Endothelial cell of umbilical vein (primary cell): ENCODE results near the gene SRBD1. TPM values are rescaled to one million over a fixed set of nuclear protein-coding genes. Genes with fewer than 3 reads are reported as not detected.

Experiments used
- BruUV-seq: library from RNA; stranded (reverse); fragments of 400-500 nt; replicated peaks from 2 replicates; lab custom pipeline; 2021; lab: Mats Ljungman, UMichigan
- CTCF ChIA-PET: fragments of 300-600, 350-600 bp; sonication (Branson Sonifier 250); formaldehyde crosslinking; loops from one replicate; lab custom pipeline; 2021; ENCODE audit warnings: antibody characterized with exemption, inconsistent platforms; lab: Charles Lee
- POLR2A ChIA-PET: fragments of 300-600, 350-600 bp; sonication (Branson Sonifier 250); formaldehyde crosslinking; loops from one replicate; lab custom pipeline; 2021; ENCODE audit warnings: antibody characterized with exemption, inconsistent platforms; lab: Charles Lee
- DNase-seq: peaks from one replicate; pipeline ENCODE4 v3.0.0-alpha.2; 2011; ENCODE audit warnings: low read depth, low spot score
- FAIRE-seq: peaks from 2 replicates; lab custom pipeline; 2011; peaks lifted over from hg19 to GRCh38; lab: Jason Lieb, UNC
- H2AFZ ChIP-seq: 2 replicates; pipeline ENCODE4 v1.6.0; 2012; ENCODE audit warnings: low read depth, low read length, control low read depth, inconsistent platforms
- H3K27ac ChIP-seq: 2 replicates; pipeline ENCODE4 v1.5.1; 2011; ENCODE audit warnings: low read depth, mild to moderate bottlenecking, control low read depth, low read length, moderate library complexity; ENCODE audit not compliant: insufficient read depth
- H3K27me3 ChIP-seq, 2 experiments: 2 replicates each; pipeline versions ENCODE4 v1.6.0 to v1.6.1; 2011; ENCODE audit warnings: low read length in 2 of 2, mixed read lengths in 1 of 2; ENCODE audit not compliant: control insufficient read depth in 2 of 2, insufficient read depth in 2 of 2
- H3K36me3 ChIP-seq, 2 experiments: 2 replicates in 1 of 2; 3 replicates in 1 of 2; pipeline ENCODE4 v1.5.1; 2011; ENCODE audit warnings: low read length in 2 of 2, mild to moderate bottlenecking in 1 of 2, moderate library complexity in 1 of 2; ENCODE audit not compliant: control insufficient read depth in 2 of 2, insufficient read depth in 2 of 2; ENCODE audit errors: extremely low read depth in 1 of 2
- H3K4me1 ChIP-seq: 3 replicates; pipeline ENCODE4 v1.5.1; 2011; ENCODE audit warnings: mild to moderate bottlenecking, low read length; ENCODE audit not compliant: control insufficient read depth, insufficient read depth; ENCODE audit errors: extremely low read depth
- H3K4me2 ChIP-seq: 2 replicates; pipeline ENCODE4 v1.6.1; 2011; ENCODE audit warnings: low read length, control low read depth, mixed read lengths; ENCODE audit not compliant: insufficient read depth
- H3K4me3 ChIP-seq, 3 experiments: fragments of 200-600 bp in 1 of 3; sonication (generic), shearing (Covaris generic) in 1 of 3; replicated peaks in 1 of 3; 2 replicates each; pipeline ENCODE4 v1.5.1; 2011 to 2016; ENCODE audit warnings: control low read depth in 3 of 3, low read length in 3 of 3, mild to moderate bottlenecking in 2 of 3, inconsistent platforms in 1 of 3, low read depth in 1 of 3, moderate library complexity in 1 of 3; ENCODE audit not compliant: insufficient read depth in 1 of 3
- H3K79me2 ChIP-seq: 2 replicates; pipeline ENCODE4 v1.6.0; 2012; ENCODE audit warnings: low read length, inconsistent platforms; ENCODE audit not compliant: control insufficient read depth, insufficient read depth
- H3K9ac ChIP-seq: replicated peaks from 2 replicates; pipeline ENCODE3; 2011; ENCODE audit warnings: low read length, control low read depth; ENCODE audit not compliant: insufficient read depth; ENCODE audit errors: extremely low read depth
- H3K9me1 ChIP-seq: replicated peaks from 3 replicates; pipeline ENCODE4 v1.6.0; 2011; ENCODE audit warnings: mild to moderate bottlenecking, low read length; ENCODE audit not compliant: control insufficient read depth, insufficient read depth; ENCODE audit errors: extremely low read depth
- H3K9me3 ChIP-seq: replicated peaks from 2 replicates; pipeline ENCODE4 v1.5.1; 2012; ENCODE audit warnings: low read length, inconsistent platforms; ENCODE audit not compliant: control insufficient read depth, insufficient read depth
- H4K20me1 ChIP-seq: replicated peaks from 2 replicates; pipeline ENCODE3; 2011; ENCODE audit warnings: mild to moderate bottlenecking, low read length; ENCODE audit not compliant: control insufficient read depth, insufficient read depth; ENCODE audit errors: extremely low read depth
- CTCF ChIP-seq, 2 donors: IDR thresholded peaks; 1 replicate in 1 of 2; 2 replicates in 1 of 2; pipeline ENCODE4 v1.5.1; 2011; ENCODE audit warnings: low read length in 2 of 2, mild to moderate bottlenecking in 2 of 2, moderate library complexity in 2 of 2, control low read depth in 1 of 2, inconsistent platforms in 1 of 2, low read depth in 1 of 2; ENCODE audit not compliant: insufficient read depth in 1 of 2; ENCODE audit errors: extremely low read depth in 1 of 2
- EZH2 ChIP-seq: IDR thresholded peaks from 2 replicates; pipeline ENCODE4 v1.6.1; 2012; ENCODE audit warnings: borderline replicate concordance, low read depth, mild to moderate bottlenecking, moderate library complexity, low read length, inconsistent platforms; ENCODE audit not compliant: severe bottlenecking
- FOS ChIP-seq: IDR thresholded peaks from 2 replicates; pipeline ENCODE4 v1.6.1; 2011; ENCODE audit warnings: mild to moderate bottlenecking, low read length, moderate library complexity, borderline replicate concordance; ENCODE audit not compliant: insufficient read depth
- GATA2 ChIP-seq: IDR thresholded peaks from 2 replicates; pipeline ENCODE4 v1.7.0; 2011; ENCODE audit warnings: low read depth, mild to moderate bottlenecking, moderate library complexity, mixed read lengths, low read length; ENCODE audit not compliant: insufficient read length, insufficient read depth
- JUN ChIP-seq: IDR thresholded peaks from 2 replicates; pipeline ENCODE4 v1.6.1; 2011; ENCODE audit warnings: borderline replicate concordance, low read depth; ENCODE audit not compliant: insufficient read length, insufficient read depth
- MAX ChIP-seq: IDR thresholded peaks from 2 replicates; pipeline ENCODE4 v1.6.1; 2011; ENCODE audit not compliant: insufficient read depth, insufficient read length
- MYC ChIP-seq: IDR thresholded peaks from one replicate; pipeline ENCODE4 v1.6.1; 2011; ENCODE audit warnings: mild to moderate bottlenecking, low read depth, low read length
- POLR2A ChIP-seq: IDR thresholded peaks from 2 replicates; pipeline ENCODE4 v1.6.1; 2012; ENCODE audit warnings: low read depth, mild to moderate bottlenecking, control low read depth, low read length
- POLR2AphosphoS5 ChIP-seq: IDR thresholded peaks from 2 replicates; pipeline ENCODE4 v1.6.1; 2012; ENCODE audit warnings: low read depth, mild to moderate bottlenecking, control low read depth, low read length, moderate library complexity; ENCODE audit not compliant: insufficient read depth
- dilution Hi-C: fragments of 300-500 bp; cut with MboI; formaldehyde crosslinking; loops from one replicate; pipeline ENCODE4 v1.15.0; 2019; ENCODE audit warnings: low sequenced_read_pairs; ENCODE audit not compliant: extremely low pct_ligation_motif_present
- intact Hi-C: fragments of 100-400 bp; cut with micrococcal nuclease; formaldehyde crosslinking; loops from one replicate; pipeline ENCODE4 v1.10.0; 2022
- polyA plus RNA-seq, 4 experiments: library from polyadenylated mRNA; depleted of rRNA in 3 of 4; stranded (reverse) in 3 of 4; unstranded in 1 of 4; fragments of >200 nt; gene quantifications; 2 replicates each; pipeline versions ENCODE4 v1.2.1 to v1.2.3, GENCODE V29; 2011 to 2012; ENCODE audit warnings: missing spikeins in 1 of 4
- total RNA-seq: library from RNA; stranded (reverse); gene quantifications from 2 replicates; pipeline ENCODE4 v1.2.3, GENCODE V29; 2021

Gene SRBD1
- total and polyA plus RNA-seq, 2 donors (not counting 3 experiments of a cell fraction or from before 2014, with no cell fraction given) = 3.7 to 12.5 TPM

DNA sequence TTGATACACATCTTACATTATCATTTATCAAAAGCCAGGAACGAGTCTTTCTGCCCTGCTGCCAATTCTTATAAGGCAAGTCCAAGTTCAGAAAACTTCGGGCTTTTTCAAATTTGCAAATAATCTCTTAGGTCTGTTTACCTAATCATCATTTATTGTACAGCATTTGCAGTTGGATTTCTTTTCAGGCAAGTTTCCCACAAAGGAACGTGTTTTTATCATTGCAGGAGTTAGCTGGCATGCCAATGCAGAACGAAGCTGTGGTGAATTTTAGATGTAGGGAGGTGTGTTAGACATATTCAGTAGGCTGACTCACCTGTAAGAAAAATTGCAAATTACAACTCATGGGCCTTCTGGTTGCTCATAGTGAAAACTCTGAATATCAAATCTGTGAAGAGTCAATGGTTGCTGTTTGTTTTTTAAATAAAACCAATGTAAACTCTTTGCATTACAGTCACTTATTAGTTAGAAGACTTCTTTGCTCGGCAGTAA lies 209.6 kb downstream of the SRBD1 start:
- no peaks in the 10 kb centered on the region for H3K79me2 ChIP-seq
- no peak overlapping the region for H3K4me3 ChIP-seq
- dilution Hi-C loops (no loop called here), intact Hi-C loops (no loop called here)
- H2AFZ ChIP-seq = no peak overlapping the region
- H3K9me3 ChIP-seq = no peaks in the 10 kb centered on the region
- no peak overlapping the region for H3K27ac ChIP-seq
- H3K27me3 ChIP-seq = no peaks in the 10 kb centered on the region
- H3K9ac ChIP-seq = no peak overlapping the region
- ChIA-PET CTCF (interaction anchor here (1.0 kb wide), 2 partner anchors 38 to 42 kb away, joined by 3 read pairs; no protein-coding TSS in a partner anchor), POLR2A (no interaction called here)
- no peaks in the 10 kb centered on the region for H3K36me3 ChIP-seq
- no peaks in the 10 kb centered on the region for H3K4me1 ChIP-seq
- no peaks in the 10 kb centered on the region for H3K9me1 ChIP-seq
- DNase-seq (no peak), FAIRE-seq (no peak)
- H4K20me1 ChIP-seq = no peaks in the 10 kb centered on the region
- no TSS peak for BruUV-seq
- H3K4me2 ChIP-seq = no peak overlapping the region
- no peak for TF ChIP-seq EZH2
- no peak for TF ChIP-seq JUN
- no peak for TF ChIP-seq CTCF (IDR thresholded peaks at IDR 0.05; ENCODE audit: extremely low read depth in 1 of 2, insufficient read depth in 1 of 2, low read depth in 1 of 2, low read length in 2 of 2)
- no peak for TF ChIP-seq GATA2
- no peak for TF ChIP-seq POLR2AphosphoS5
- no peak for TF ChIP-seq POLR2A
- no peak for TF ChIP-seq MAX
- no peak for TF ChIP-seq FOS
- TF ChIP-seq MYC = no peak
